Fibroblast of skin of scalp (primary cell): ENCODE measurements around the gene LSM3.

Experiments
- DNase-seq: peaks from one replicate; pipeline ENCODE4 v3.0.0-alpha.2; 2013

LSM3 gene

DNA sequence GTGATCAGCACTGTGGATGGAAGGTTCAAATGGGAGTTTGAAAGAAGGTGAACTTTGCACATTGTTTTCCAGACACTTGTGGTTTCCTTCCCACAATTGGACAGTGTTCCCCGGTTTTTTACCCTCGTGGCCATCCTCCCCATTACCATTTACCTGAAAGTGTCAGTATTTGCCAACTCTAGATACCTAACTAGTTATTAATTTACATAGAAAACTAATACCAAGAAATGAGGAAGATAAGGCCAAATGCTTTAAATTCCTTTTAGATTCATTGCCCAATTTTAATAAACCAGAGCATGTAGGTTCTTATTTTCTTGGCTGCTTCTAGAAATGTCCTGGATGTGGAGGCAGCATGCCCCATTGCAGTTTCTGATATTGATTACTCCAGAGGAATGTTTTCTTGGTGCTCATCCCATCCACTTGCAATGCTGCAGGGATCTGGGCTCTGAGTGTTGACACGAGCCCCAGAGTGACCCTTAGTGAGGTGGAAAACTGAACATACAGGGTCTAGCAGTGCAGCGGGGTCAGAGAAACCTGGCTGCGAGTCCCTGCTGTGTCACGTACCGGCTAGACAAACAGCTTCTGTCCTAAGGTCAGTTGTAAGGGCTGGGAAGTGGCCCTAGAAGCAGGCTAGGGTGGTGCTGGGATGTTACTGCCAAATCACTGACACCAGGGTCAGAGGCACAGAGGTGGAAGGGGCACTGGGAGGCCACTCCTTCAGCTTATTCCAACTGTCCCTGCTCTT lies 23.5 kb downstream of the LSM3 start:
- DNase-seq: no peak

DNA sequence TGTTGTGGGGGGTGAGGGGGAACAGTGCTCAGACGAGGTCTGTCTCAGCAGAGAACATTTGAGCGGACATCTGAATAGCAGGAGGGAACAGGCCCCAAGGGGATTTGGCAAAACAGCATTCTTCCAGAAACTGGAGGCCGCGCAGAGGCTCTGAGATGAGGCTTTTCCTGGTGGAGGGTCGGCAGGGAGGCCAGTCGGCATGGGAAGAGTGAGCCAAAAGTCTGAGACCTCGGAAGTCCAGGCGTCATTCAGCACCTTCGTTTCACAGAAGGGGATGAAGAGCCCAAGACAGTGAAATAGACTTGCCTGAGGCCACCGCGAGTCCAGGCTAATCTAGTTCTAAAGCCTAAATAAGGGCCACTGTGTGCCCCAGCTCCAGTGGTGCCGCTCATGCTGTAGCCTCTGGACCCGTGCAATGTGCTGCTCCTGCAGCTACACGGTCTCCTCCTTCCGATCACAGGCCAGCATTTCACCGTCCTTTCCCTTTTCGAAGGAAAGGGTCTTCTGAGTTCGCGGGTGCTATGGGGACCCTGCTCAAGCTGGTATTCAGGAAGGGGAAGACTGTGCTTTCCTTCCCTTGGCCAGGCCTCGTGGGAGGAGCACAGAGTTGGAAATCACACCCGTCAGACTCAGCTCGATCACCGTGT lies 24.4 kb downstream of the LSM3 start:
- DNase-seq: no peak

DNA sequence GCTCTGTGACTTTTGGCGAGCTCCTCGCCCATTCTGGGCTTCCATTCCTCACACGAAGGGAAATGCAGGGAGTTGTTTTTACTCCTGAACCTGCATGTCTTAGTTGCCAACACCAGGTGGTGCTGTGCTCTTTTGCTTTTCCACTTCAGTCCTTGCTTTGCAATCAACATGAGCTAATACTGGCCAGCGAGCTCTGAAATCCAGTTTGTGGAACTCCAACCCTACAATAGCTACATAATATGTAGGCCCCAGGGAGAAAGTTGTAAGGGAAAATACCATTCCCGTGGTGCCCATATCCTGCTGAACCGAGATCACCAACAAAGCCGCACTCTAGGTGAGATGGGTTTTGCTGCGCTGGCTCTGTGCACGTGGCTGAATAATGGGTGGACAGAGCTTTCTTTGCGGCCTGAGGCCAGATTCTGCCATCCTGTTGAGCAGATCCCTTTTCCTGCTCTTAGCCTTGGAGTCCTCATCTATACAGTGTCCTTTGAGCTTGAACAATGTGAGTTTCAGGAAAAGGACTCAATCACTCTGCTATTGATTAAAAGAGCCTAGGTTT lies 25.0 kb downstream of the LSM3 start:
- peak; percentile 86 for DNase-seq

DNA sequence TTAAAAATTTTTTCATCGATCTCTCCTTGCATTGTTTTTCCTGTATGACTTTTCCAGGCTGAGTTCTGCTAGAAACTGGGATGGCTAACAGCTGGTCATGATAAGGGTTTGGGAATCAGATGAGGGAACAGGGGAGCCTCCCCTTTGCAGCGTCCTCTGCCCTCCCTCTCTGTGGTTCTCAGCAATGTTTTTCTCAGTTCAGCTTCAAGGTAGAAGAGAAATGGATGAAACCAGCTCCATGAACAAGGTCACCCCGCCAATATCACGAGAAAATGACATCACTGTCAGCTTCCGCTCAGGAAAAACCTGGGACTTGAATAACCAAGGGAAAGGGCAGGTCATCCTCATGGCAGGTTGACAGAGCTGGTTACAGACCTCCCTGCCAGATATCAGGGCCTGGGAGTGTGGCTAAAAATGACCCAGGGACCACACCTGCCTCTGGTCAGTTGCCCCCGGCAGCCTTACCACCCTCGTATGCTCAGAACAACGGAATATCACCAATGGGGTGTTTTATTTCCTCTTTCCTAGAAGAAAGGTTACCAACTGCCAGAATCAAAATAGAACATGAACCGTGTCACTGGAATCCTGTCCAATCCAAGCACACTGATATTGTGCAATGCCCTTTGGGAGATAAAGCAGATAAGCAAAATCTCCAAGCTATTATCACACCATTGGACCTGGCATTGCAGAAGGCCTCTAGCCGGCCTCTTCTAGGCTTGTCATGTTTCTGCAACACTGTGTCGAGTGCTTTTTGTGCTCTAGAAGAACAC lies 26.1 kb downstream of the LSM3 start:
- no peak for DNase-seq

DNA sequence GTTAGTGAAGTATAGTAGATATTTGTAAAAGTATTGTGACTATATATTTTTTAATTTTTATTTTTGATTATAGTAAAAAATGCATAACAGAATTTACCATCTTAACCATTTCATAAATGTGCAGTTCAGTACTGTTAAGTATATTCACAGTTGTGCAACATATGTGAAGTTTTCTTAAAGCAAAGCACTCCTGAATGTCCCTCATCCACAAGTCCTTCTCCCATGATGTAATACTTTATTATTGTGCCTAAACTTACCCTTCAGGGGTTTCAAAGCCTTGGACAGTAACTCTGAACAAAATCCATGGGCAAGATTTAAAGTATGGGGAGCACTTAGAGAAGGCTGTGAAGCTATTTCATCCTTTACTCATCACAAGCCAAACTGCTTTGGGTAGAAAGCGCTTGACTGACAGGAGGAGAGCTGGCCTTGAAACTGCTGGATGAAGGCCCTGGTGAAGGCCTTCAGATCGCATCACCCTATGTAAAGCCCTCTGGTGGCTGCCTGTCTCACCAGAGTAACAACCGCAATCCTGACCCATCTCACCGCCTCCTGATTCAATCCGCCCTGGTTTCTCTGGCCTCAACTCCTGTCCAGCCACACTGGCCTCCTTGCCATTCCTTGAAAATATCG lies 28.0 kb downstream of the LSM3 start:
- DNase-seq: no peak

DNA sequence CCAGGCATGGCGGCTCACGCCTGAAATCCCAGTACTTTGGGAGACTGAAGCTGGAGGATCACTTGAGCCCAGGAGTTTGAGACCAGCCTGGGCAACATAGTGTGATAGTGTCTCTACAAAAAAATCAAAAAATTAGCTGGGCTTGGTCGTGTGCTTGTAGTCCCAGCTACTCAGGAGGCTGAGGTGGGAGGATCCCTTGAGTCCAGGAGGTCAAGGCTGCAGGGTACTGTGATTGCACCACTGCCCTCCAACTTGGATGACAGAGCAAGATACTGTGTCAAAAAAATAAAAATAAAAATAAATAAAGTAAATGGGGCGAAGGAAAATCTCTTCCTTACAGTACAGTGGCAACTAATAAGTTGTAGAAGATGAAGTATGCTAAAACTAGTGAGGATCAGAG lies 29.6 kb downstream of the LSM3 start:
- DNase-seq: no peak

DNA sequence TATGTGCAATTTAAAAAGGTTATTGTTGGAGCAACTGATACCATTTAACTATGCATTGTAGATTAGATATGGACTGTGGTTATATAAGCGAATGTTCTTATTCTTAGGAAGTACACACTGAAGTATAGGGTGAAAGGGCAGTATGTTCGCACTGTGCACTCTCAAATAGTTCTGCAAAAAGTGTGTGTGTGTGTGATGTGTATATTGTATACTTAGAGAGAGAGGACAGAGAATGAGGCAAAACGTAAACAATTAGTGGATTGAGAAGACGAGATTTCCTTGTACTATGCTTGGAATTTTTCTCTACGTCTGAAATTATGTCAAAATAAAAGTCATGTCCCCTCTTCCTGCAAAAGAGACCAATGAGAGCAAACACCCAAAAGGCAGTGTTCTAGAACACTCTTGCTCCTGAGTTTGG lies 30.4 kb downstream of the LSM3 start:
- peak; percentile 47 for DNase-seq

DNA sequence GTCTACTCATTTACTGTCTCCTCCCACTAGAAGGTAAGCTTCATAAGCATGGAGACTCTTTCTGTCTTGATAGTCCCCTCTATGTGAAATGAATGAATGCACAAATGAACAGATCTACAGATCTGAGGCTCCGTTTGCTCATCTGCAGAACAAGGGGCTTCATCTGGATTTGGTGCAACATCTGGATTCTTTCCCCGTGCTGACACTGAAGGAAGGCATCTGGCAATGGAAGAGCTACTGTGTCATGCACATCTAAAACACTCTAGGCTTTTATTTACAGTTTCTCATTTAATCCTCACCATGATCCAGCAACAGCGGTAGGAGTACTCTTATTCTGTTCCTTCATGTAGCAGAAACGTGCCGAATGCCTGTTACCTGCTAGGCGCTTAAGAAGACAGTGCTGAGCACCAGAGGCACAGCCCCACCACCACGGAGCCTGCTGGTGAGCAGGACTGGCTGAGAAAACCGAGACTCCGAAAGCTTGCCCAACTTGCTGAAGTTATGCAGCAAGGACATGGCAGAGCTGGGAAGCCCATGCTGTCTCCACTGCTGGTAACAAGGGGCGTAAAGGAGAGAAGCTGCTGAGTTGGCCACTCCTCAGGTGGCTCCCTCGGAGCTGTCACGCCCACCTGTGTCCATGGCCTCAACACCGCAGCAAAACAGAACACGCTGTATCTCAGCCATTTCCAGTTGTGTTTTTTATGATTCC lies 31.1 kb downstream of the LSM3 start:
- DNase-seq: no peak

DNA sequence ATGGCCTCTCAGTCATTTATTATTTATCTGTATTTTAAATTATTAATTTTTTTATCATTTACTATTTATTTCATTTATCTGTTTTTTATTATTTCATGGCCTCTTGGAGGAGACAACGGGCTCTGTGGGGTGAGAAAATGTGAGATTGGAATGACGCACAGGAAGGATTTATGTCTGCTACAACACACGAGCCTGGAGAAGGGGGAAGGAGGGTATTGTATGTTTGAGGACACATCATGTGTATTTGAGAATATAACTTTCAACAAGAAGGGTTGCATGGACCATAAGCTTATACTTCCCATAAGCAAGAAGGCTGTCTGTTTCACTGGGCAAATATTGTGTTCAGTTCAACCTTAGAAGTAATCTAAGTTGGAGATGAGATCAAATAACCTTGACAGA lies 31.7 kb downstream of the LSM3 start:
- peak; percentile 47 for DNase-seq

DNA sequence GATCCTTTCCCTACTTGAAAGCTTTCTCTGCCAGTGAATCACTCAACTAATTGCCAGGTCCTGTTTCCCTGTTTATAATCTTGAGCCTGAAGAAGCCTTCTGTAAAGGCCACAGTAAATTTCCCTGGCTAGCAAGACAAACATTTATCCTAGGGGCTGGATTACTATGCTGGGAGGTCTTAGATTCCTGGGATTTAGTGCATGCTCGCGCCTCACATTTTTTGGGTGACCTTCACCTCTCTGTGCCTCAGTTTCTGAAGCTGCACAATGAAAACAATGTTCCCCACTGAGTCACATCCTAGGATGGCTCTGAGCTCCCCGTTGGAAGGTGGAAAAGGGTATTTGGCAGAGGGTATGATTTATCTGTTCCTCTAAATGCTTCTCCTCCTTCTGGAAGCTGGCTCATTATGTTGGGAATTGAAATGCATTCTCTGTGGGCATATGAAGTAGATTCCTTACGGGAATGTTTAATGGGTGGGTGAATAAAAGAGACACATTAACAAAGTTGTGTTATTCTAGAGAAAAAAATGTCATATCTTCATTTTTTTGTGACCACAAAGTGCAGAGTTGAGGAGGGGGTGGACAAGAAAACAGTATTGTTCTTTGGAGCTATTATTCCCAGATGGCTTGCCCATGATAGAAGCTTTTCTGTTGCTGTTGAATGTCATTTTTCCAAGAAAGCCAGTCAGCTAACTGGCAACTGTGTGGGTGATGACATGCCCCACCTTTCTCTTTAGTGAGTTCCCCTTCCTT lies 32.4 kb downstream of the LSM3 start:
- peak; percentile 99 for DNase-seq

DNA sequence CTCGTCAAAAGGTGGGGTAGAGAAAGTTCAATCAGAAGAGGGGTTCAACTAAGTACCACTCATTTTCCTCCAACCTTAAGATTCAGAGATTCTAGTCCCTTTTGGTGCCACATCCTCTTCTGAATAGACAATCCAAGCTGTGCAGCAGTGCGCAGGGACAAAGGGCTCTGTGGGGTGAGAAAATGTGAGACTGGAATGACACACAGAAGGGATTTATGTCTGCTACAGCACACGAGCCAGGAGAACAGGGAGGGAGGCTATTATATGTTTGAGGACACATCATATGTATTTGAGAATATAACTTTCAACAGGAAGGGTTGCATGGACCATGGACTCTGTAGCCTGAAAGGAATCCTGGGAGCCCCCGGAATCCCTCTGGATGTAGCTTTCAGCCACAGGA lies 33.0 kb downstream of the LSM3 start:
- peak; percentile 53 for DNase-seq

DNA sequence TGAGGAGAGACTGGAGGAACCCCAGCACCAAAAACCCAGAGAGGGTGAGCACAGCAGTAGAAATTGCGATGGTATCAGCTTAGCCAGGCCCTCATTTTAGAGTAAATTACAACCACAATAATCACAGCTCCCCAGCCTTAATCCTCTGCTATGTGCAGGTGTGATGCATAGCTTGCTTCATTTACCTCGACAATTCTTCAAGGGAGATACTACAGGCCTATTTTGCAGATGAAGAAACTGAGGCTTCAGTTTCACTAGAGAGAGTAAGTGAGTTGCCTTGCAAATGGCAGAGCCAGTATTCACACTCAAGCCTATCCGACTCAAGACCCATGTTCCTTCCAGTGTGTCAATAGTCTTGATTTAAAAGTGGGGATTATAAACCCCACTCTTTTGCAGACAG lies 33.4 kb downstream of the LSM3 start:
- no peak for DNase-seq

DNA sequence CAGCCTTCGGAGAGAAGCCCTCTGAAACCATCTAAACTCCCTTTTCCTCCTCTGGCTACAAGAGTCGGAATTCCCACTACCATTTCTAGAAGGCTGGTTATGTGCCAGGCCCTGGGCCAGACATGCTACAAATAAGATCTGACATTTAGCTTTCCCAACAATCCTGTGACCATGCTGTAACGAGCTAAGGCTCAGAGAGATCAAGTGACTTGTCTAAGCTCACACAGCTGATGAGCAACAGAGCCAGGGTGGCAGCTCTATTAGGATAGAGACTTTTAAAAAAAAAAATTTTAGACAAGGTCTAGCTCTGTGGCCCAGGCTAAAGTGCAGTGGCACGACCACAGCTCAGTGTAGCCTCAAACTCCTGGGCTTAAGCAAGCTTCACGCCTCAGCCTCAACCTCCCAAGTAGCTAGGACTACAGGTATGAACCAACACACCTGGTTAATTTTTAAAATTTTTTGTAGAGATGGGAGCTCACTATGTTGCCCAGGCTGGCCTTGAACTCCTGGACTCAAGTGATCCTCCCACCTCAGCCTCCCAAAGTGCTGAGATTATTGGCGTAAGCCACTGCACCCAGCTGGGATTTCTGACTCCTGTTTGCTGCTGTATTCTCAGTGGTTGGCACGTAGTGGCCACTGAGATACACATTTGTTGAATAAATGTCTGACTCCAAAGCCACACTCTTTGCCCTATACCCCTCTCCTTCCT lies 34.6 kb downstream of the LSM3 start:
- DNase-seq: no peak

DNA sequence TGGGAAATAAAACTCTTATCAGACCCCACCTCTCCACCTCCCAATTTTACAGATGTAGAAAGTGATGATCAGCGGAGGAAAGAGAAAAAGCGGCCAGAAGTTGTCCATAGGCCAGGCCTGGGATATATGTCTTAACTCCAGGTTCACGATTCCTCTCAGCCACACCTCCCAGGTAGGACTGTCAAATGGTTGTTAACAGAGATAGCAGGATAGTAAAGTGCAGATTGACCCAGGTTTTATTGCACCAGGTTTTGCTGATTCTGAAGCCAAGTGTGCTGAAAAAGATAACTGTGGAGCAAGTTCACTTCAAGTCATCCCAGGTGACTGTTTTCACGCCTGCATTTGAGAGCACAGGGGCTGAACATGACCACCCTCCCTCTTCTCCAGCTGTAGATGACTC lies 36.1 kb downstream of the LSM3 start:
- no peak for DNase-seq

DNA sequence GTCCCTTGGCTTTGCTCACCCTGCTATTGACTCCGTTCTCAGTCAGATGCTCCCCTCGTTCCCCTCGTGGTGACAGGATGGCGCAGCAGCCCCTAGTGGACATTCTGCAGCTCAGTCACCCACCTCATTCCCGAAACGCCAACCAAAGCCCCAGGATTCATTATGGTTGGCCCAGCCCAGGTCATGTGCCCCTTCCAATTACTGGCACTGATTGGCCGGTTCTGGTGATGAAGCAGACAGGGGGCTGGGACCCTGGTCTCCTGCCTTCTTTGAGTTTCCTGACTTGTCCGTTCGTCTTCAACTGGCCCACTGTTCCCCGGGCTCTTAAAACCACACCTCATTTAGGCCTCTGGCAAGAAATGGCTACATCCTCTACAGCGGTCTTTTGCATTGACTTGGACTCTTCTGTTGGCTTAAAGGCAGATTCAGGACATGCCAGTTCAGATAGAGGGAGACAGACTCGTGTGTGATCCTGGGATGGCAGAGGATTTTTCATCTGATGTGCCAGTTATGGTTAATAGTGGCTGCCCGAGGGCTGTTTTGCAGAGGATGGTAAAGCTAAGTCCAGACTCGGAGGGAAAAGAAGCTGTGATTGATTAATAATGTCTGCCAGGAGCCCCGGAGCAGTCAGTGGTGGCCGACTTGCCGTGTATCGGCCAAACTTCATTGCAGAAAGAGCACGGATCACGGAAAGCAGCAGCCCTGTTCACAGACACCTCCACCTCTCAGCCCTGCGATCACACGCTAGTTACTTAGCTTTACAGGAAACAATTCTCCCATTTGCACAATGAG lies 37.8 kb downstream of the LSM3 start:
- DNase-seq: peak; percentile 85

DNA sequence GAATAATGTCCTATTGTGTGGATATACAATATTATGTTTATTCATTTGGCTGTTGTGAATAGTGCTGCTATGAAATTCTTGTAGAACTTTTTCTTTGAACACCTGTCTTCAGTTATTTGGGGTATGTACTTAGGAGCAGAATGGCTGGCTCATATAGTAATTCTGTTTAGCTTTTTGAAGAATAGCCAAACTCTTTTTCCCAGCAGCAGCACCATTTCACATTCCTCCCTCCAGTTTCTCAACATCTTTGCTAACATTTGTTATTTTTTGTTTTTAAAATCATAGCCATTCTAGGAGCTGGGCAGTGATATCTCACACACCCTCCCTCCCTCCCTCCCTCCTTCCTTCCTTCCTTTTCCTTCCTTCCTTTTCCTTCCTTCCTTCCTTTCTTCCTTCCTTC lies 39.7 kb downstream of the LSM3 start:
- DNase-seq: no peak

DNA sequence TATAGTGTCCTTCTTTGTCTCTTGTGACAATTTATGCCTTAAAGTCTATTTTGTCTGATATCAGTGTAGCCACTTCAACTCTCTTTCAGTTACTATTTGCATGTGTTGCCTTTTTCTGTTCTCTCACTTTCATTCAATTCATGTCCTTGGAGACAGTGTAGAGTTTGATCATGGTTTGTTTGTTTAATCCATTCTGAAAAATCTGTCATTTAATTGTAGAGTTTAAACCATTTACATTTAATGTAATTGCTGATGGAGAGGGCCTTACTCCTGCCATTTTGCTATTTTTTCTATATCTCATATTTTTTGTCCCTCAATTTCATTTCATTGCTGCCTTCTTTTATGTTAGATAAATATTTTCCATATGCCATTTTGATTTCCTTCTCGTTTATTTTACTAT lies 42.3 kb downstream of the LSM3 start:
- DNase-seq: no peak

DNA sequence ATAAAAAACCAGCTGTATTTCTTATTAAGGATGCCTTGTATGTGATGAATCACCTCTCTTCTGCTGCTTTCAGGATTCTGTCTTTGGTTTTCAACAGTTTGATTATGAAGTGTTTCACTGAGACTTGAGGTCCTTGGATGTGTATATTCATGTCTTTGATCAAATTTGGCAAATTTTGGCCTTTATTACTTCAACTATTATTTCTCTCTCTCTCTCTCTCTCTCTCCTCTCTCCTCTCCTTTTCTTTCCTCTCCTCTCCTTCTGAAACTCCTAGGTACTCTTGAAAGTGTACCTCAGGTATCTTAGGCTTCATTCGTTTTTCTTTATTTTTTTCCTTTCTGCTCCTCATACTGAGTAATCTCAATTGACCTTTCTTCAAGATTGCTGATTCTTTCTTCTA lies 43.3 kb downstream of the LSM3 start:
- no peak for DNase-seq

DNA sequence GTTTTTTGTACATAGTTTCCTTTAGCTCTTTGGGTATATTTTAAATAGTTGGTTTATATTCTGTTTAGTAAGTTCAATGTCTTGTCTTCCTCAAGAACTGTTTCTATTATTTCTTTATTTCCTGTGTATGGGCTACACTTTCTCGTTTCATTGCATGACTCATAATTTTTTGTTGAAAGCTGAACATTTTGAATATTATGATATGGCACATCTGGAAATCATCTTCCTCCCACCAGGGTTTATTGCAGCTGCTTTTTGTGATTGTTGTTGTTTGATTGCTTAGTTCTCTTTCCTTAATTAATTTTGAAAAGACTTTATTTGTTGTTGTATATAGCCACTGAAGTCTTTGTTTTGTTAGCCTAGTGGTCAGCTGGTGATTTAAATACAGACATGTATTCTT lies 43.8 kb downstream of the LSM3 start:
- DNase-seq: no peak
